GM21529 (cell line): ENCODE data around the gene NSD2.
"Not testable (repeated sequence)": the region's sequence is repeated elsewhere in the genome, so short reads cannot be mapped to it uniquely, and the experiment has no call there.

Source experiments
- ATAC-seq: cut with Tn5 transposase; IDR thresholded peaks from one replicate; pipeline ENCODE4 v1.9.1; 2021; ENCODE audit not compliant: unreplicated experiment

The NSD2 gene

DNA sequence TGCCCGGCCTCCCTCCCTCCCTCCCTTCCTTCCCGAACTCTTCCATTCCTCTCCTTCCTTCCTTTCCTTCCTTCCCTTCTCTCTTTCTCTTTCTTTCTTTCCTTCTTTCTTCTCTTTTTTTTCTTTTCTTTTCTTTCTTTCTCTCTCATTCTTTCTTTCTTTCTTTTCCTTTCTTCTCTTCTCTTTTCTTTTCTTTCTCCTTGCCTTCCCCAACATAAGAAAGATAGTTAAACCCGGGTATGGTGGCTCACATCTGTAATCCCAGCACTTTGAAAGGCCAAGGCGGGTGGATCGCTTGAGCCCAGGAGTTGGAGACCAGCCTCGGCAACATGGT lies 25.4 kb downstream of the NSD2 start:
- no peak for ATAC-seq

DNA sequence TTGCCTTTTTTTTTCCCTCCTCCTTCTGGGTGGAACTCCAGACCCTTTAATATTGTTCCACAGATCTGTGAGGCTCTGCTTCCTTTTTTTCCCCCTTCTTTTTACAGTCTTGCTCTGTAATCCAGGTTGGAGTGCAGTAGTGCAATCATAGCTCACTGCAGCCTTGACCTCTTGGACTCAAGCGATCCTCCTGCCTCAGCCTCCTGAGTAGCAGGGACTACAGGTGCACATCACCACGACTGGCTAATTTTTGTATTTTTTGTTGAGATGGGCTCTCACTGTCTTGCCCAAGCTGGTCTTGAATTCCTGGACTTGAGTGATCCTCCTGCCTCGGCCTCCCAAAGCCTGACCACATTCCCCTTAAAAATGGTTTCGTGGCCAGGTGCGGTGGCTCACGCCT lies 26.8 kb downstream of the NSD2 start:
- ATAC-seq: no peak

DNA sequence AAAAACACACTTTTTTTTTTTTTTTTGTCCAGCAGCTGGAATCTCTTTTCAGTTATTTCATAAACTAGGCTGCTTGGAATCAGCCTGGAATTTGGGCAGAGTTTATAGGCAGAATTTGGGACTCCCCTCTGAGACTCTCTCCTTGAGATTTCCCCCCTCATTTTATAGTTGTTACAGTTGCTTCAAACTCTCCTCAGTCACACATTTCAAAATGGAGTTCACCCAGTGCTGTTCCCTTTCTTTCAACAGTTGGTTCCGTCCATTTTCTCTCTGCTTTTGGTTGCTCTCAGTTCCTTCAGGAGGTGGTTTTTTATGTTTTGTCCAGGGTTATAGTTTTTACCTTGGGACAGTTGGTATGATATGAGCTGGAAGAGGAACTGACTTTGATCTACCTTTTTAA lies 27.5 kb downstream of the NSD2 start:
- ATAC-seq: peak; percentile 14

DNA sequence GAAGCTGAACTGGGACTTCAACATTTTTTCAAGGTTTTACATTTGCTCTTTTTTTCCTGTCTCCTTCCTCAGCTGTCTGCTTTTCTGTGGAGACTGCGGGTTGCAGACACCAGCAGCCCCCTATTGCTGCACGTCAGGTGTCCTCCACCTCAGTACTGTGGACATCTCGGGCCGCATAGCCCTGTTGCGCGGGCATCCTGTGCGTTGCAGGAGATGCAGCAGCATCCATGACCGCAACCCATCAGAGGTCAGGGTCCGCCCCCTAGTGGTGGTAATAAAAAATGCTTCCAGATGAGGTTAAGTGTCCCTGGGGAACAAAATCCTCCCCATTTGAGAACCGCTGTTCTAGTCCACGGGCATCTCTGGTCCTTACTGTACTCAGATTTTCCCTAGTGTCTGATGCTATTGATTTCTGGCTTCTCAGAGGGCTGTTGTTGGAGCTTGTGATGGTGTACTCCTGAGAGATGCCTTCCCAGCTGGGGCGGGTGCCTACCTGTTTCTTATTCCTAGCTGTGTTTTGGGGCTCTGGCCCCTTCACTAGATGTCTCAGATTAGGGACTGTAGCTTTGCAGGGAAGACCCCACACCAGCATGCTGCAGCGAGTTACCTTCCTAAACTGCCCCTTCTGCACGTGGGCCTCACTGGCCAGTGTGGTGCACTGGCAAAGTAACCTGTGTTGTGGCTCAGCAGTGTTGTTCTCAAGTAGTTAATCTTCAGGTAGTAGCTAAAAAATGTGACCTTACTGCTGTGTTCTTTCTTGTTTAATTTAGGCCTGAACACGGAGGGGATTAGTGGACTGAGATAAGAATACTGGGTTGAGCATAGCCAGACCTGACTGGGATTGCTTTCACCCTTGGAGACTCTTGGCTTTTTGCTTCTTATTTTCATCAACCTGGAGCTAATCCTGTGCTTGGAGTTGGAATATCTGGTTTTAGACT lies 28.2 kb downstream of the NSD2 start:
- ATAC-seq: peak; percentile 85

DNA sequence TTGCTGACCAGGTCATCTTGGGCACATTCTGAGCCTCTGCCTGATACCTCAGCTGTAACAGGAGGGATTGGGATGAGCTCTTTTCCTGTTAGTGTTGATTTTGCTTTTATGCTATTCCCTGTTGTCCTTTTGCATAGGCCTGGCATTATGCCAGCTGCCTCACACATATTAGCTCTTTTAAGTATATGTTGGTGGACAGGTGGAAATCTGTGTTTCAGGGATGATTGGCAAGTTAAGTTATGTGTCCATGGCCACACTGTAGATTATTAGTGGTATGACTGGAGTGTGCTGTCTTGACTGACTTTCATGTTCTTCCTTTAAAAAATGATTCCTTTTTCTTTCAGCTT lies 28.9 kb downstream of the NSD2 start:
- ATAC-seq: no peak

DNA sequence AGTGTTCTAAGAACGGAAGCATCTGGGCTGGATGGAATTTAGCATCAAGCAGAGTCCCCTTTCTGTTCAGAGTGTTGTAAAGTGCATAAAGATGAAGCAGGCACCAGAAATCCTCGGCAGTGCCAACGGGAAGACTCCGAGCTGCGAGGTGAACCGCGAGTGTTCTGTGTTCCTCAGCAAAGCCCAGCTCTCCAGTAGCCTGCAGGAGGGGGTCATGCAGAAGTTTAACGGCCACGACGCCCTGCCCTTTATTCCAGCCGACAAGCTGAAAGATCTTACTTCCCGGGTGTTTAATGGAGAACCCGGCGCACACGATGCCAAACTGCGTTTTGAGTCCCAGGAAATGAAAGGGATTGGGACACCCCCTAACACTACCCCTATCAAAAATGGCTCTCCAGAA lies 29.4 kb downstream of the NSD2 start:
- no peak for ATAC-seq

DNA sequence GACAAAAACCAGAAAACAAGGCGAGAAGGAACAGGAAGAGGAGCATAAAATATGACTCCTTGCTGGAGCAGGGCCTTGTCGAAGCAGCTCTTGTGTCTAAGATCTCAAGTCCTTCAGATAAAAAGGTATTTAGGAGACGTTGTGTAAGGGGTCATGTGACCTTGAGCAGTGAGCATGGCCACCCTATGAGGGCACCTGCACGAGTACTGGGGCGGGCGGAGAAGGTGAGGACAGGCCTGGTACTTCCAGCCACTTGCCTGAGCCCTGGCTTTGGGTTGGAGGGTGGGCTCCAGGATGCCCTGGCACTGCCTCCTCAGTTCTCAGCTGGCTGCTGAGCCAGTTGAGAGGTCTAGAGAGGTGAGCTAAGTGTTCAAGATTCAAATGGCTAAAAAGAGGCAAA lies 29.9 kb downstream of the NSD2 start:
- ATAC-seq: no peak

DNA sequence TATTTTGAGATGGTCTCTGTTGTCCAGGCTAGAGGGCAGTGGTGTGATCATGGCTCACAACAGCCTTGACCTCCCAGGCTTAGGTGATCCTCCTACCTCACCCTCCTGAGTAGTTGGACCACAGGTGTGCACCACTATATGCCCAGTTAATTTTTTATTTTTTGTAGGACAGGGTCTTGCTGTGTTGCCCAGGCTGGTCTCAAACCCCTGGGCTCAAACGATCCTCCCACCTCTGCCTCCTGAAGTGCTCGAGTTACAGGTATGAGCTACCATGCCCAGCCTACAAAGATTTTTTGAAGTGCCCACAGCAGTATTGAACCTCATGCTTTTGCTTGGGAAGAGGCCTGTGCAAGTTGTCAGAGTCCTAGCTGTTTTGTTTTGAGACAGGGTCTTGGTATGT lies 31.1 kb downstream of the NSD2 start:
- ATAC-seq: no peak

DNA sequence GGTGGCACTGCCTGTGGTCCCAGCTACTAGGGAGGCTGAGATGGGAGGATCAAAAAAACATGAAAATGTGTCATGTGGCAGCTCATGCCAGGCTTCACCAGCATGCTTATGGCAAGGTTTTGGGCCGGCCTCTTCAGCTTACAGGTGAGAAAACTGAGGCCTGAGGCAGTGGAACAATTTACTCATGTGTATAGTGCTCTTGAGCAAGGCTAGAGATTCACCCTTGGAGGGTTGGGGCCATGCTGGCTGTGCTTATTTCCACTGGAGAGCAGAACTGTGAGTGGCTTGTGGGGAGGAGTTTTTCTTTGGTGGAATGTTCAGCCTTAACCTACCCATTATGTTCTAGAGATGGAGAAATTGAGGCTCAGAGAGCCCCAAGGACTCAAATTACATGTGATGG lies 31.8 kb downstream of the NSD2 start:
- ATAC-seq: no peak

DNA sequence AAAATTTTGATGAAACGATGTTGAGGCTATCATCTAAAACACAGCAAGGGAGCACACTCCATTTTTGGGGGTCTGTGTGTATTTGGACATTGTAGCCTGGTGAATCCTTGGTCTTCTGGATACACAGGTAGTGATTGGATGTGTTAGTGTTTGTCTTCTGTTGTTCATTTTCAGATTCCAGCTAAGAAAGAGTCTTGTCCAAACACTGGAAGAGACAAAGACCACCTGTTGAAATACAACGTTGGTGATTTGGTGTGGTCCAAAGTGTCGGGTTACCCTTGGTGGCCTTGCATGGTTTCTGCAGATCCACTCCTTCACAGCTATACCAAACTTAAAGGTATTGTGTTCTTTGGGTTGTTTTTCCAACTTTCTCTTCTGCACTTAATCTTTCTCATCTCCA lies 32.8 kb downstream of the NSD2 start:
- no peak for ATAC-seq

DNA sequence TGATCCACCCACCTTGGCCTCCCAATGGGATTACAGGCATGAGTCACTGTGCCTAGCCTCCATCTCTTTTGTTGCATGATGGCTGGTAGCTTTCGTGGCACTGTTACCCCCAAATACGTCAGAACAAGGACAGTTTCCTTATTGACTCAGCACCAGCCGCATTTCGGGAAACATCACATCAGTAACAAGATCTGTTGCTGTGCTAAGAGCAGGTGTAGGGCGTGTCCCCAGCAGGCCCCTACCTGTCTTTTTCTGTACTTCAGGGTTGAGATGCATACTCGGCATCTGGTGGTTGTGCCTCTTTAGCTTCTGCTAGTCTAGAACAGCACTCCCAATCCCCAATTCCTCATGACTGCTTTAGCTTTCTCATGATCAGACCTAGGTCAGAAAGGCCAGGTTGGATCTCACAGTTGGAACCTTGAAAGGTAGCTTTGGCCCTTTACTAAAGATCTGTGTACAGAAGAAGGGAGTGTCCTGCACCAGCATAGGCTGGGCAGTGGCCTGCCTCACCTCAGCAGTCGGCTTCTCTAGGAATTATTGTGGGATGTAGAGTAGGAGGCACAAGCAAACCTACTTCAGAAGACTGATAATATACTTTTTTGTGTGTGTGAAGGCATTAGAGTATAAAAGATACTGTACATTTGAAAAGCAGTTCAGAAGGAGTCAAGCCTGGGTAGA lies 36.8 kb downstream of the NSD2 start:
- ATAC-seq: no peak

DNA sequence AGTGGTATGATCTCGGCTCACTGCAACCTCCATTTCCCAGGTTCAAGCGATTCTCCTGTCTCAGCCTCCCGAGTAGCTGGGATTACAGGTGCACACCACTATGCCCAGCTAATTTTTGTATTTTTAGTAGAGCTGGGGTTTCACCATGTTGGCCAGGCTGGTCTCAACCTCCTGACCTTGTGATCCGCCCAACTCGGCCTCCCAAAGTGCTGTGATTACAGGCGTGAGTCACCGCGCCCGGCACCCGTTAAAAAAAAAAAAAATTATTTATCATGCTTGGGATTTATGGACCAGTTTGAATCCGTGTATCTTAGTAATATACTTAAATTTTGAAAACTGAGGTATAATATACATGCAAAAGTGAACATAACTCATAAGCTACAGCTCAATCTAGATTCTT lies 38.5 kb downstream of the NSD2 start:
- not testable (repeated sequence) for ATAC-seq

DNA sequence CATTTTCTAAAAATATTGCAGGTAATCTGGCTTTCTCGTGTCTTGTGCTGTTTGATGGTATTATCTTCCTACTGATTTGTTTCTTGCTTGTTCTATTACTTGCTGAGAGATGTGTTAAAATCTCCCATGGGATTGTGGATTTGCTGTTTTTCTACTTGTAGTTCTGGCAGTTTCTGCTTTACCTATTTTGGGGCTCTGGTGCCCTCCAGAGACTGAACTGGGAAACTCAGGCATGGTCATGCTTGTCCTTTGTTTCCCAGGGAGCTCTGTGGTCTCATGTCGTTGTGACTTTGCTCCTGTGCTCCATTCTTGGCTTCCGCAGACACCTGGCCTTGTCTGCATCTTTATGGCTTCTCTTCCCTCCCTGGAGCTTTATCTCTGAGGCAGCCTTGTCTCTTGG lies 39.5 kb downstream of the NSD2 start:
- no peak for ATAC-seq

DNA sequence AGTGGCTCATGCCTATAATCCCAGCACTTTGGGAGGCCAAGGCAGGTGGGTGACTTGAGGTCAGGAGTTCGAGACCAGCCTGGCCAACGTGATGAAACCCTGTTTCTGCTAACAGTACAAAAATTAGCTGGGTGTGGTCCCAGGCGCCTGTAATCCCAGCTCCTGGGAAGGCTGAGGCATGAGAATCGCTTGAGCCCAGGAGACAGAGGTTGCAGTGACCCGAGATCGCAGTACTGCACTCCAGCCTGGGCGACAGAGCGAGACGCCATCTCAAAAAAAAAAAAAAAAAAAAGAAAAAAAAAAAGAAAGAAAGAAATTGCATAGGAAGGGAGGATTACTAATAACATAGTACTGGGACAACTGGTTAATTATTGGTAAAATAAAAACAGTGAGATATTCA lies 40.1 kb downstream of the NSD2 start:
- not testable (repeated sequence) for ATAC-seq

DNA sequence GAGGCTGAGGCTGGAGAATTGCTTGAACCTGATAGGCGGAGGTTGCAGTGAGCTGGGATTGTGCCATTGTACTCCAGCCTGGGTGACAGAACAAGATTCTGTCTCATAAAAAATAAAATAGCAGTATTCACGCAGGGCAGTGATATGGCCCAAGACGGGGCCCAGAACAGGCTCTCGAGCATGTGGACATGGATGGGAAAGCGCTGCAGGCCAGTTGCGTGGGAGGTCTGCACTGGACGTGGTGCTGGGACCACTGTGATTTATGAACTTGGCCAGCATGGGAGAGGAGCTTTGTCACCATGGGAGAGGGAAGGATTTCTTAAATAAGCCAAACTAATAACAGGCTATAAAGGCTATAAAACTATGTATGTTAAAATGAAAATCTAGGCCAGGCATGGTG lies 51.6 kb downstream of the NSD2 start:
- ATAC-seq: no peak

DNA sequence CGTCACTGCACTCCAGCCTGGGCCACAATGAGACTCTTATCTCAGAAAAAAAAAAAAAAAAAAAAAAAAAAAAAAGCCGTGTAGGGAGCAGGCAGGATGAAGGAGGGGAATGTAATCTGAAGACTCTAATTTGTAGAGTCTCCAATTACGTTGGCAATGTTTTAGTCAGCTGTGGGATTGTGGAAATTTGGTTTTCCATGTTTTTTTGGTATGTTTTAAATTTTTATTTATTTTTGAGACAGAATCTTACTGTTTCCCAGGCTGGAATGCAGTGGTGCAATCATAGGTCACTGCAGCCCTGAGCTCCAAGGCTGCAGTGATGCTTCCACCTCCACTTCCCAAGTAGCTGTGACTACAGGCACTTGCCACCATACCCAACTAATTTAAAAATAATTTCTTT lies 56.5 kb downstream of the NSD2 start:
- ATAC-seq: no peak

DNA sequence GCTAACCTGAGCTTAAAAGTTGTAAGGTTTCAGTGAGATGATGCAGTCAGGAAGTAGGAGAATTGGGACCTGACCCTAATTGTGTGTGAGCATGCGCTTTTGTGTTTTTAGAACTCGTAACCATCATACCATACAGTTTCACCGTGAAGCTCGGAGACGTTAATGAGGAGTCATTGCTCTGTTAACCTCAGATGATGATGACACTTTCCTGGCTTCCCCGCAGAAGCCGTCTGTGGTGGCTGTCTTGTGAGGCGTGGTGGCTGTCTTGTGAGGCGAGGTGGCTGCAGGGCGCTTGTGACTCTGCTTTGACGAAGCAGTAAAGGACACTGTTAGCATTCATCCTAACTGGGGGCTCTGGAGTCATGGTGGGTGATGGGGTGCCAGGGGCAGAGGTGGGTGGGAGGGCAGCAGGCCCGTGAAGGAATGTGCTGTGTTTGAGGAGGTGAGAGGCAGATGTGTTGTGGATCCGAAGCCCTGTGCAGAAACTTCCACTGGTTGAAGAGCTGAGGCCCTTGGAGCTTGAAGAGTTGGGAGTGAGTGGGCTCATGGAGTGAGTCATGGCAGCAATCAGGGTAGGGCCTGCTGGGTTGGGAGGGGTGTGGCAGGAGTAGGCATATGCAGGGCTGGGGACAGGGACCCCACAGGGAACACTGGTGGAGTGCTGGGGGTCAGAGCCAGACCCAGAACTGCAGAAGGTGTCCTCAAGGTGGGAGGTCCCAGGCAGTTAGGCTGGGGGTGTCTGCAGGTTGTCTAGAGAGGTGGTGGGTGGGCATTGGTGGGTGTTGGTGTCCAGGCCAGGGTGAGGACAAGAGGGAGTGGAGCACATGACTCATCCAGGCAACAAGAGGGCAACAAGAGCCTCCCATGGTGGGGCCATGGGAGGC lies 57.4 kb downstream of the NSD2 start:
- ATAC-seq: no peak

DNA sequence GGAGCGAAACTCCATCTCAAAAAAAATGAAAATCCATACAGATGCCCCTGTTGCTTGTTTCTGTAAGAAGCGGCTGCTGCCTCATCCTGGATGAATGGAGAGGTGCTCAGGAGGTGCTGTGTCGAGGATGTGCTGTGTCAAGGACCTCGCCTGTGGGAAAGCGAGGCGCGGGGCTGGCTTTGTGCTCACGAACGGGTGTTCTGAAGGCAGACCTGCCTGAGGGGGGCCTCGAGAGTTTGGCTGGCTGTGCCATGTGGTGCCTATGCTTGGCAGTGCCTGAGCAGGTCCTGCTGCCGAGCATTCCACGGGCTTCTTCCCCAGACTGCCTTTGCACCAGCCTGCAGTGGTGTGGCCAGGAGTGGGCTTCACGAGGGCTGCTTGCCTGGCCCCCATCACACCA lies 61.5 kb downstream of the NSD2 start:
- ATAC-seq: no peak

DNA sequence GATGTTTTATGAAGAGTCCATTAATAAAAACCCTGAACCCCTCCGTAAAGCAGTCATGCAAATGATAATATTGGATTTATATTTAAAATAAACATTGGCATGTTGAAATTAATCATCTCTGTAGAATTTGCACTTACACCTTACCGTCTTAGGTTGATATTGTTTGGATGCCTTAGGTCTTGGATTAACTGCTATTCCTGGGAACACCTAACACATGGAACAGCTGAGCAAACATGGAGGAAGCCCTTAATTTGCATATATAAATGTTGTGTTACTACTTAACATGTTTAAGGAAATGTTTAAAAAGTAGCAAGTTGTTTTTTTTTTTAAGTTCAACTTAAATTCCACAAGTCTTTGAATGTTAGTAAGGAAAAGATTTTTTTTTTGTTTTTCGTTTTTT lies 62.5 kb downstream of the NSD2 start:
- no peak for ATAC-seq

DNA sequence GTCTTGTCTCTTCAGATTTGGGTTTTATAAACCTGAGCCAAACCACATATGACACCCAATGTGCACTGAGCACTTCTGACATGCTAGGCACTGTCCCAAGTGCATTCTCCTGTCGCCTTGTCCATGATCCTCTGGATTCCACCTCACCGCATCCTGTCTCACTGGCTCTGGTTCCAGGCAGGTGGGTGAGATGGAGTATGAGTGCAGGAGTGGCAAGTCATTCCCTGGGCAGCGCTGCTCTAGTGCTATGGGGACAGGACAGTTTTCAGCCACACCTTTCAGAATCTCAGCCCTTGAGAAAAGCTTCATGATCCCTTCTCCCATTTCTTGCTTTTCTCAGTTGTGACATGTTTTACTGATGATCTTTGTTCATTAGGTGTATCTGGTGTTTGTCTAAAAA lies 66.4 kb downstream of the NSD2 start:
- ATAC-seq: no peak

DNA sequence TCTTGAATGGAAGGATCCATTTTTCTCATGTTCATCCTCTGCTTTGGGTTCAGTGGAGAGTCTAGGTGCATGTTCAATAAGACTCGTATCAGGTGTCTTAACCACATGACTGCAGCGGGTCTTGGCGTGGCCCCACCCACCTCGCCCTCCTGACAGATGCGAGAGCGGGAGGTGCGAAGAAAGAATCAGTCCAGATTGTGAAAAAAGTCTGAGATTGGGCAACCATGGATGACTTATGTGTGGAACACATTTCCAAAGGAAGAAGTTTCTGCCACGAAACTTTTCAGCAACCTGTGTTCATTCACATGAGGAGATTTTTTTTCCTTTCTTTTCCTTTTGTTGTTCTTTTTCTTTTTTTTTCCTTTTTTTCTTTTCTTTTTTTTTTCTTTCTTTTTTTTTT lies 66.8 kb downstream of the NSD2 start:
- ATAC-seq: no peak
